H1 (cell line): ENCODE measurements around the gene NCAM1. TPM values are rescaled to one million over a fixed set of nuclear protein-coding genes. Genes with fewer than 3 reads are reported as not detected.
A peak's percentile ranks its signal among the peaks of the same experiment; 100 is the strongest.

Experiments
- CTCF ChIA-PET: fragments of 300-600 bp; sonication (Branson Sonifier 250); formaldehyde crosslinking; loops from one replicate; lab custom pipeline; 2021; ENCODE audit not compliant: partially characterized antibody; lab: Charles Lee
- POLR2A ChIA-PET: fragments of 300-600 bp; sonication (Branson Sonifier 250); formaldehyde crosslinking; loops from one replicate; lab custom pipeline; 2021; ENCODE audit warnings: inconsistent platforms; ENCODE audit not compliant: partially characterized antibody; lab: Charles Lee
- DNase-seq, 2 experiments: peaks; one replicate each; pipeline versions ENCODE4 v3.0.0 to v3.0.0-alpha.2; 2010 to 2022; ENCODE audit warnings: low spot score in 2 of 2, low read depth in 1 of 2, mixed read lengths in 1 of 2
- FAIRE-seq: peaks from 2 replicates; lab custom pipeline; 2011; peaks lifted over from hg19 to GRCh38; lab: Jason Lieb, UNC
- H2AFZ ChIP-seq: 2 replicates; pipeline ENCODE4 v1.8.1; 2012; ENCODE audit warnings: low read length, inconsistent platforms
- H2AK5ac ChIP-seq: 2 replicates; pipeline ENCODE4 v1.6.1; 2013; ENCODE audit warnings: low read depth, low read length
- H2BK120ac ChIP-seq: replicated peaks from 2 replicates; pipeline ENCODE3; 2013; ENCODE audit warnings: low read depth, low read length, inconsistent platforms
- H2BK12ac ChIP-seq: 2 replicates; pipeline ENCODE4 v1.6.1; 2013; ENCODE audit warnings: low read depth, low read length
- H2BK15ac ChIP-seq: 2 replicates; pipeline ENCODE4 v1.6.1; 2013; ENCODE audit warnings: low read length
- H2BK20ac ChIP-seq: 2 replicates; pipeline ENCODE4 v1.6.1; 2013; ENCODE audit warnings: low read length
- H2BK5ac ChIP-seq: 2 replicates; pipeline ENCODE4 v1.6.1; 2013; ENCODE audit warnings: low read depth, low read length
- H3K14ac ChIP-seq: 2 replicates; pipeline ENCODE4 v1.6.1; 2013; ENCODE audit warnings: inconsistent platforms; ENCODE audit not compliant: insufficient read length
- H3K18ac ChIP-seq: 2 replicates; pipeline ENCODE4 v1.6.1; 2013; ENCODE audit warnings: low read length; ENCODE audit errors: extremely low read depth
- H3K23ac ChIP-seq: 2 replicates; pipeline ENCODE4 v1.6.1; 2013; ENCODE audit warnings: inconsistent platforms; ENCODE audit not compliant: insufficient read length
- H3K23me2 ChIP-seq: 2 replicates; pipeline ENCODE4 v1.6.1; 2013; ENCODE audit warnings: low read depth, low read length
- H3K27ac ChIP-seq: 2 replicates; pipeline ENCODE4 v1.6.1; 2011; ENCODE audit warnings: low read depth, low read length, inconsistent platforms
- H3K27me3 ChIP-seq, 4 experiments: replicated peaks in 1 of 4; 1 replicate in 1 of 4; 2 replicates in 3 of 4; pipeline versions ENCODE4 v1.6.1 to v1.8.1; 2011 to 2013; ENCODE audit warnings: low read length in 3 of 4, mild to moderate bottlenecking in 3 of 4, inconsistent platforms in 2 of 4, mixed read lengths in 2 of 4, moderate library complexity in 1 of 4; ENCODE audit not compliant: control insufficient read depth in 3 of 4, insufficient read depth in 3 of 4; ENCODE audit errors: extremely low read depth in 1 of 4
- H3K36me3 ChIP-seq, 4 experiments: 2 replicates each; pipeline versions ENCODE4 v1.6.1 to v1.8.1; 2011 to 2013; ENCODE audit warnings: mild to moderate bottlenecking in 4 of 4, low read length in 3 of 4, moderate library complexity in 2 of 4, control low read depth in 1 of 4, inconsistent platforms in 1 of 4; ENCODE audit not compliant: insufficient read depth in 4 of 4, control insufficient read depth in 2 of 4
- H3K4ac ChIP-seq: replicated peaks from 2 replicates; pipeline ENCODE3; 2013; ENCODE audit warnings: low read length, low read depth, mixed read lengths, inconsistent platforms; ENCODE audit not compliant: insufficient read length
- H3K4me1 ChIP-seq, 4 experiments: replicated peaks in 1 of 4; 1 replicate in 1 of 4; 2 replicates in 3 of 4; pipeline versions ENCODE4 v1.6.1 to v1.8.1; 2011 to 2013; ENCODE audit warnings: low read length in 3 of 4, inconsistent platforms in 2 of 4, mixed read lengths in 1 of 4; ENCODE audit not compliant: insufficient read depth in 4 of 4, control insufficient read depth in 3 of 4
- H3K4me2 ChIP-seq, 2 experiments: 2 replicates each; pipeline versions ENCODE4 v1.6.1 to v1.8.1; 2011 to 2013; ENCODE audit warnings: low read depth in 2 of 2, low read length in 2 of 2, control low read depth in 1 of 2, inconsistent platforms in 1 of 2, mild to moderate bottlenecking in 1 of 2; ENCODE audit not compliant: insufficient read depth in 1 of 2
- H3K4me3 ChIP-seq, 4 experiments: fragments of 200-600, 300-600 bp in 1 of 4; sonication (generic), shearing (Covaris generic), sonication (Bioruptor Twin) in 1 of 4; 2 replicates each; pipeline versions ENCODE4 v1.5.1 to v1.8.1; 2011 to 2016; ENCODE audit warnings: low read length in 4 of 4, low read depth in 3 of 4, control low read depth in 2 of 4, inconsistent platforms in 2 of 4, mild to moderate bottlenecking in 2 of 4, mixed read lengths in 1 of 4, moderate library complexity in 1 of 4; ENCODE audit not compliant: insufficient read depth in 2 of 4; ENCODE audit errors: extremely low read depth in 1 of 4
- H3K56ac ChIP-seq: replicated peaks from 2 replicates; pipeline ENCODE3; 2013; ENCODE audit warnings: low read depth, mild to moderate bottlenecking, mixed read lengths, low read length, inconsistent platforms; ENCODE audit not compliant: insufficient read length
- H3K79me1 ChIP-seq: 2 replicates; pipeline ENCODE4 v1.6.1; 2013; ENCODE audit warnings: low read depth, low read length, control low read depth
- H3K79me2 ChIP-seq, 2 experiments: 2 replicates each; pipeline versions ENCODE4 v1.6.1 to v1.8.1; 2012 to 2013; ENCODE audit warnings: low read length in 2 of 2, mild to moderate bottlenecking in 2 of 2, inconsistent platforms in 1 of 2; ENCODE audit not compliant: insufficient read depth in 2 of 2, control insufficient read depth in 1 of 2
- H3K9ac ChIP-seq, 4 experiments: replicated peaks in 1 of 4; 1 replicate in 1 of 4; 2 replicates in 3 of 4; pipeline versions ENCODE4 v1.6.1 to v1.8.1; 2011 to 2013; ENCODE audit warnings: low read depth in 3 of 4, low read length in 3 of 4, control low read depth in 2 of 4, mild to moderate bottlenecking in 2 of 4, moderate library complexity in 2 of 4, inconsistent platforms in 1 of 4; ENCODE audit errors: extremely low read depth in 1 of 4
- H3K9me3 ChIP-seq, 2 experiments: 2 replicates each; pipeline versions ENCODE4 v1.6.1 to v1.8.1; 2012 to 2013; ENCODE audit warnings: mild to moderate bottlenecking in 2 of 2, moderate library complexity in 2 of 2, control low read depth in 1 of 2, inconsistent platforms in 1 of 2, low read depth in 1 of 2, low read length in 1 of 2, mixed read lengths in 1 of 2; ENCODE audit not compliant: insufficient read depth in 2 of 2
- H4K20me1 ChIP-seq, 2 experiments: replicated peaks in 1 of 2; 2 replicates each; pipeline versions ENCODE3 to v1.8.1; 2011 to 2013; ENCODE audit warnings: inconsistent platforms in 2 of 2, low read length in 2 of 2, mild to moderate bottlenecking in 1 of 2; ENCODE audit not compliant: insufficient read depth in 2 of 2, control insufficient read depth in 1 of 2
- H4K5ac ChIP-seq: 2 replicates; pipeline ENCODE4 v1.6.1; 2013; ENCODE audit warnings: low read length, low read depth, mixed read lengths, inconsistent platforms; ENCODE audit not compliant: insufficient read length
- H4K8ac ChIP-seq: 2 replicates; pipeline ENCODE4 v1.8.0; 2013; ENCODE audit warnings: mild to moderate bottlenecking, moderate library complexity, low read length, inconsistent platforms; ENCODE audit not compliant: insufficient read depth; ENCODE audit errors: extremely low read depth
- H4K91ac ChIP-seq: replicated peaks from 2 replicates; pipeline ENCODE3; 2013; ENCODE audit warnings: low read length, mixed read lengths, inconsistent platforms; ENCODE audit not compliant: insufficient read length
- MAX ChIP-seq: IDR thresholded peaks from 2 replicates; pipeline ENCODE4 v1.6.1; 2012; ENCODE audit warnings: inconsistent platforms
- RAD21 ChIP-seq, 2 experiments: IDR thresholded peaks in 1 of 2; conservative IDR thresholded peaks in 1 of 2; 2 replicates each; pipeline ENCODE4 v1.6.1; 2011; ENCODE audit warnings: low read depth in 2 of 2, low read length in 2 of 2, improper control_type of control experiment in 1 of 2, inconsistent platforms in 1 of 2, mild to moderate bottlenecking in 1 of 2, moderate library complexity in 1 of 2
- RXRA ChIP-seq: IDR thresholded peaks from 2 replicates; pipeline ENCODE4 v1.6.1; 2011; ENCODE audit warnings: low read depth, mild to moderate bottlenecking, low read length, moderate library complexity; ENCODE audit not compliant: insufficient read depth
- WGBS, 2 experiments: shearing (Covaris generic) in 1 of 2; methylation state at CpG; one replicate each; pipeline versions ENCODE4 v1.1.6 to v1.1.7; 2013 to 2015; ENCODE audit warnings: low lambda C conversion rate in 2 of 2, mixed read lengths in 2 of 2, inconsistent platforms in 1 of 2, low coverage in 1 of 2, missing lambda C conversion rate in 1 of 2; ENCODE audit not compliant: insufficient replicate concordance in 2 of 2, insufficient coverage in 1 of 2, insufficient read length in 1 of 2; ENCODE audit errors: extremely low coverage in 1 of 2, missing lambda C conversion rate in 1 of 2; 5-methylcytosine and 5-hydroxymethylcytosine counted together
- polyA plus RNA-seq, 7 experiments: library from polyadenylated mRNA; depleted of rRNA in 3 of 7; stranded (reverse) in 5 of 7; unstranded in 2 of 7; fragments of >200 nt in 5 of 7; fragments of 200-250 nt in 2 of 7; gene quantifications; 1 replicate in 5 of 7; 2 replicates in 1 of 7; 4 replicates in 1 of 7; pipeline versions ENCODE4 v1.2.1 to v1.2.3, GENCODE V29; 2011 to 2013; ENCODE audit warnings: missing spikeins in 2 of 7, mixed read lengths in 2 of 7
- total RNA-seq: library from RNA; stranded (reverse); fragmentation: NEBNext Ultra II Directional; extraction: Animal tissue kit (Norgen Biotek cat#: 25700); gene quantifications from 2 replicates; pipeline ENCODE4 v1.2.1, GENCODE V29; 2021

Gene NCAM1
- total and polyA plus RNA-seq, 2 of the 8 experiments (the other 6 are each of a cell fraction or from before 2014, with no cell fraction given), result 3.1 to 4.3 TPM

GRCh38 chr11:113296447-113297205 is 335.4 kb downstream of the NCAM1 start:
- CTCF ChIA-PET, result interaction anchor here (1.0 to 1.3 kb wide), 5 partner anchors 181 to 1008 kb away, joined by 3 to 4 read pairs (median 3); no protein-coding TSS in a partner anchor

More at GRCh38 chr11:113296447-113297205, 335.4 kb downstream of the NCAM1 start:
- no peak overlapping the region for H3K56ac ChIP-seq
- no peaks in the 10 kb centered on the region for H3K79me2 ChIP-seq
- no peaks in the 10 kb centered on the region for H3K9me3 ChIP-seq
- no peak overlapping the region; a peak in 1 of 4 replicates for H3K4me2 ChIP-seq
- no peak for DNase-seq
- no peaks in the 10 kb centered on the region for H3K23me2 ChIP-seq
- no peak overlapping the region for H3K9ac ChIP-seq
- no peak overlapping the region for H3K4me3 ChIP-seq
- no peak overlapping the region for H2BK20ac ChIP-seq
- 0 out of 2 replicates have a peak overlapping the region, but pooled peaks have one; percentile 70 for H2AFZ ChIP-seq
- no peak overlapping the region for H4K8ac ChIP-seq
- 82% methylated on average over 2 of the region's 2 CpGs; no CpG with 5 or more reads in 1 of the 2 experiments for WGBS, 2 experiments
- H2BK5ac ChIP-seq, result no peak overlapping the region
- H3K79me1 ChIP-seq, result no peaks in the 10 kb centered on the region
- H3K27ac ChIP-seq, result no peak overlapping the region
- no peaks in the 10 kb centered on the region for H4K20me1 ChIP-seq
- no peaks in the 10 kb centered on the region for H3K27me3 ChIP-seq
- no peak overlapping the region for H2AK5ac ChIP-seq
- H2BK12ac ChIP-seq, result 0 out of 2 replicates have a peak overlapping the region, but pooled peaks have one; percentile 12
- no peaks in the 10 kb centered on the region for H3K36me3 ChIP-seq
- H4K91ac ChIP-seq, result no peak overlapping the region
- TF ChIP-seq RXRA (no peak), RAD21 (IDR thresholded peaks at IDR 0.05 in 1 of 2, conservative IDR thresholded peaks at IDR 0.05 in 1 of 2; ENCODE audit: low read depth in 2 of 2, low read length in 2 of 2) (no peak), MAX (no peak)
- TF ChIP-seq, all 59 proteins: peak for 0
- H4K5ac ChIP-seq, result no peak overlapping the region
- peaks cover 0 to 11% (median 0%) of the 10 kb centered on the region in 4 experiments; a peak in 3 of 7 replicates for H3K4me1 ChIP-seq
- H3K14ac ChIP-seq, result no peak overlapping the region
- H3K18ac ChIP-seq, result no peak overlapping the region
- no peak overlapping the region for H3K23ac ChIP-seq
- no peak overlapping the region for H2BK120ac ChIP-seq
- no peak for FAIRE-seq
- POLR2A ChIA-PET, result no interaction called here
- no peak overlapping the region for H2BK15ac ChIP-seq
- H3K4ac ChIP-seq, result no peak overlapping the region
